Measurements from ENCODE around the gene DISC1.

DNA sequence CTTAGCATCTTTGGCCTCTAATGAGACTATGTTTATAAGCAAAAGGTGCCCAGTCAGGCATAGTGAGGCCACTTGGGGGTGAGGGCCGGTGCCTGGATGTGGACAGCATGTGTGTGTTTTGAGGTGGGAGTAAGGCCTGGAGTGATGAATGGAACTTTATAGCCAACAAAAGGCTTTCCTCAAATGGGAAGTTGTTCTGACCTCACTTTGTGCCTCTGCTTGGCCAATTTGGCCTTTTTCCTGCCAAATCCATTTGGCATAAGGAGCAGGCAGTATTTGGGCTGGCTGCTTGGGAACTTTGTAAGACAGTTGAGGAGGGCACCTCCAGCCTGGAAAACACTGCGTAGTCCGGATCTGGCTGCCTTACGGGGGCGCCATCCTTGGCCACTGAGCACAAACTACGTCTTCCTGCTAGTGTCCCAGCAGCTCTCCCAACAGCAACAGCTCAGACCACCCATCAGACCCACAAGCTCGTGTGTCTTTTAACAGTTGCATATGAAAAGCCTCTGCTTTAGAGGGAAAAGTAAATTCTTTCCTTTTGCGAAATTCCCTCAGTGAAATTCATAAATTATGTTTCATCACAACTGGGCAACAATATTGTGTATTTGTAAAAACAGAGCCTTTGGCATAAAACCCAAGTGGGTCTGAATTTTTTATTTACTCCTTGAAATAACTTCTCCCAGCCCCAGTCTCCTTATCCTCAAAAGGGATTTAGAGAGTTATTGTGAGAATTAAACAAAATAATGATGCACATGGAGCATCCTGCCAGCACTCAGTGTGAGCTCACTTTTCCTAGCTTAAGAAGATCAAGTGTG is 322.9 kb downstream of the DISC1 start:
- TF ChIP-seq, protein P1, sequence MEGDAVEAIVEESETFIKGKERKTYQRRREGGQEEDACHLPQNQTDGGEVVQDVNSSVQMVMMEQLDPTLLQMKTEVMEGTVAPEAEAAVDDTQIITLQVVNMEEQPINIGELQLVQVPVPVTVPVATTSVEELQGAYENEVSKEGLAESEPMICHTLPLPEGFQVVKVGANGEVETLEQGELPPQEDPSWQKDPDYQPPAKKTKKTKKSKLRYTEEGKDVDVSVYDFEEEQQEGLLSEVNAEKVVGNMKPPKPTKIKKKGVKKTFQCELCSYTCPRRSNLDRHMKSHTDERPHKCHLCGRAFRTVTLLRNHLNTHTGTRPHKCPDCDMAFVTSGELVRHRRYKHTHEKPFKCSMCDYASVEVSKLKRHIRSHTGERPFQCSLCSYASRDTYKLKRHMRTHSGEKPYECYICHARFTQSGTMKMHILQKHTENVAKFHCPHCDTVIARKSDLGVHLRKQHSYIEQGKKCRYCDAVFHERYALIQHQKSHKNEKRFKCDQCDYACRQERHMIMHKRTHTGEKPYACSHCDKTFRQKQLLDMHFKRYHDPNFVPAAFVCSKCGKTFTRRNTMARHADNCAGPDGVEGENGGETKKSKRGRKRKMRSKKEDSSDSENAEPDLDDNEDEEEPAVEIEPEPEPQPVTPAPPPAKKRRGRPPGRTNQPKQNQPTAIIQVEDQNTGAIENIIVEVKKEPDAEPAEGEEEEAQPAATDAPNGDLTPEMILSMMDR (IDR thresholded peaks at IDR 0.05), result no peak
- TF ChIP-seq POLR2A (IDR thresholded peaks at IDR 0.05) (no peak), POLR2AphosphoS5 (IDR thresholded peaks at IDR 0.05) (no peak)
